H1 (cell line): ENCODE data around the gene NOB1. TPM values are rescaled to one million over a fixed set of nuclear protein-coding genes. Genes with fewer than 3 reads are reported as not detected.

Source experiments
- CBX5 ChIP-seq: fragments of 300-800, 300-1000 bp; sonication (generic); IDR thresholded peaks from 2 replicates; pipeline ENCODE4 v1.7.1; 2016; ENCODE audit warnings: antibody characterized with exemption, low read length, low read depth
- CHD7 ChIP-seq: fragments of 300-600 bp; sonication (generic); IDR thresholded peaks from 2 replicates; pipeline ENCODE4 v1.7.1; 2012; ENCODE audit warnings: low read length, moderate library complexity, mild to moderate bottlenecking, inconsistent platforms; ENCODE audit not compliant: insufficient replicate concordance
- E2F6 ChIP-seq: IDR thresholded peaks from 2 replicates; pipeline ENCODE4 v1.6.1; 2012; ENCODE audit warnings: inconsistent platforms
- POLR2A ChIP-seq, 2 experiments: IDR thresholded peaks; 1 replicate in 1 of 2; 2 replicates in 1 of 2; pipeline ENCODE4 v1.6.1; 2011; ENCODE audit warnings: low read depth in 2 of 2, low read length in 2 of 2, mild to moderate bottlenecking in 2 of 2; ENCODE audit errors: control extremely low read depth in 1 of 2
- SAP30 ChIP-seq: fragments of 300-600 bp; sonication (generic); IDR thresholded peaks from 2 replicates; pipeline ENCODE4 v1.7.1; 2012; ENCODE audit warnings: low read length, moderate library complexity, mild to moderate bottlenecking, inconsistent platforms; ENCODE audit not compliant: insufficient read depth, insufficient replicate concordance
- TAF1 ChIP-seq: IDR thresholded peaks from 2 replicates; pipeline ENCODE4 v1.6.1; 2011; ENCODE audit warnings: mild to moderate bottlenecking, low read depth, low read length
- TEAD4 ChIP-seq: IDR thresholded peaks from 2 replicates; pipeline ENCODE4 v1.6.1; 2012; ENCODE audit warnings: low read depth, low read length, inconsistent platforms, mixed read lengths
- YY1 ChIP-seq: IDR thresholded peaks from 2 replicates; pipeline ENCODE4 v1.6.1; 2011; ENCODE audit warnings: low read depth, mild to moderate bottlenecking, low read length
- polyA plus RNA-seq, 7 experiments: library from polyadenylated mRNA; depleted of rRNA in 3 of 7; stranded (reverse) in 5 of 7; unstranded in 2 of 7; fragments of >200 nt in 5 of 7; fragments of 200-250 nt in 2 of 7; gene quantifications; 1 replicate in 5 of 7; 2 replicates in 1 of 7; 4 replicates in 1 of 7; pipeline versions ENCODE4 v1.2.1 to v1.2.3, GENCODE V29; 2011 to 2013; ENCODE audit warnings: missing spikeins in 2 of 7, mixed read lengths in 2 of 7
- total RNA-seq: library from RNA; stranded (reverse); fragmentation: NEBNext Ultra II Directional; extraction: Animal tissue kit (Norgen Biotek cat#: 25700); gene quantifications from 2 replicates; pipeline ENCODE4 v1.2.1, GENCODE V29; 2021
- TF ChIP-seq, protein P1 (sequence below): IDR thresholded peaks from 2 replicates; pipeline ENCODE4 v1.6.1; 2012; ENCODE audit warnings: inconsistent platforms

The NOB1 gene
- total and polyA plus RNA-seq, 2 of the 8 experiments (the other 6 are each of a cell fraction or from before 2014, with no cell fraction given) = 88.2 to 108 TPM

- TF ChIP-seq CHD7 = no peak
- peak; percentile 95 for TF ChIP-seq YY1
- TF ChIP-seq CBX5 = no peak
- TF ChIP-seq POLR2A (IDR thresholded peaks at IDR 0.05; ENCODE audit: control extremely low read depth in 1 of 2, low read depth in 2 of 2, low read length in 2 of 2) = peak; percentile 96 to 98
- peak; percentile 29 for TF ChIP-seq SAP30
- TF ChIP-seq E2F6 = peak; percentile 54
- TF ChIP-seq TAF1 = peak; percentile 96
- TF ChIP-seq, protein P1, sequence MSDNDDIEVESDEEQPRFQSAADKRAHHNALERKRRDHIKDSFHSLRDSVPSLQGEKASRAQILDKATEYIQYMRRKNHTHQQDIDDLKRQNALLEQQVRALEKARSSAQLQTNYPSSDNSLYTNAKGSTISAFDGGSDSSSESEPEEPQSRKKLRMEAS = peak; percentile 89
- TF ChIP-seq TEAD4 = peak; percentile 25; the same call in 1 of the 2 replicates
These were observed at the start of gene NOB1 (continued) for GRCh38 chr16:69754469-69755310.
